A673 (cell line): ENCODE data around the gene LRRC4C. TPM values are rescaled to one million over a fixed set of nuclear protein-coding genes. Genes with fewer than 3 reads are reported as not detected.

Experiments used
- BruUV-seq: library from RNA; stranded (reverse); fragments of 400-500 nt; replicated peaks from 2 replicates; lab custom pipeline; 2021; lab: Mats Ljungman, UMichigan
- CTCF ChIA-PET: fragments of 300-600 bp; sonication (Branson Sonifier 250); formaldehyde crosslinking; loops from one replicate; lab custom pipeline; 2022; ENCODE audit warnings: antibody characterized with exemption; lab: Charles Lee
- POLR2A ChIA-PET: fragments of 300-600 bp; sonication (Branson Sonifier 250); formaldehyde crosslinking; loops from one replicate; lab custom pipeline; 2022; ENCODE audit warnings: antibody characterized with exemption; ENCODE audit not compliant: low non-redundant PET; lab: Charles Lee
- DNase-seq: peaks from one replicate; pipeline ENCODE4 v3.0.0-alpha.2; 2015; ENCODE audit warnings: low spot score
- H3K27ac ChIP-seq: fragments of 200-600 bp; sonication (generic); 2 replicates; pipeline ENCODE4 v1.5.1; 2016; ENCODE audit warnings: mixed run types, low read depth, mild to moderate bottlenecking, mixed read lengths, antibody characterized with exemption, low read length; ENCODE audit not compliant: poor library complexity, severe bottlenecking
- H3K27me3 ChIP-seq: fragments of 200-600 bp; sonication (generic); replicated peaks from 2 replicates; pipeline ENCODE4 v1.6.1; 2017; ENCODE audit warnings: mixed run types, low read depth, mild to moderate bottlenecking, mixed read lengths, antibody characterized with exemption, low read length; ENCODE audit not compliant: insufficient read depth, poor library complexity
- H3K36me3 ChIP-seq: fragments of 200-600 bp; sonication (generic); 2 replicates; pipeline ENCODE4 v1.6.1; 2016; ENCODE audit warnings: mixed run types, mild to moderate bottlenecking, mixed read lengths, antibody characterized with exemption, low read length; ENCODE audit not compliant: insufficient read depth, poor library complexity, severe bottlenecking
- H3K4me1 ChIP-seq: fragments of 200-600 bp; sonication (generic); 2 replicates; pipeline ENCODE4 v1.6.1; 2017; ENCODE audit warnings: mixed run types, mild to moderate bottlenecking, mixed read lengths, antibody characterized with exemption, low read length; ENCODE audit not compliant: insufficient read depth, poor library complexity, severe bottlenecking
- H3K4me3 ChIP-seq: fragments of 200-600 bp; sonication (generic); 2 replicates; pipeline ENCODE4 v1.5.1; 2016; ENCODE audit warnings: low read depth, mixed run types, mild to moderate bottlenecking, mixed read lengths, low read length; ENCODE audit not compliant: poor library complexity, severe bottlenecking
- H3K9me3 ChIP-seq: fragments of 200-600 bp; sonication (generic); 2 replicates; pipeline ENCODE4 v1.6.1; 2016; ENCODE audit warnings: mixed run types, low read depth, mild to moderate bottlenecking, mixed read lengths, antibody characterized with exemption, low read length; ENCODE audit not compliant: poor library complexity, severe bottlenecking
- CTCF ChIP-seq: fragments of 300-800, 200-600 bp; sonication (generic); conservative IDR thresholded peaks from 2 replicates; pipeline ENCODE4 v1.5.1; 2017; ENCODE audit warnings: low read depth, mild to moderate bottlenecking, antibody characterized with exemption, low read length, moderate library complexity, mixed read lengths
- EZH2 ChIP-seq: fragments of 200-600 bp; sonication (generic); IDR thresholded peaks from 2 replicates; pipeline ENCODE4 v1.6.1; 2017; ENCODE audit warnings: borderline replicate concordance, low read depth, mild to moderate bottlenecking, mixed read lengths, antibody characterized with exemption, low read length; ENCODE audit not compliant: poor library complexity, severe bottlenecking
- intact Hi-C: fragments of 100-400 bp; cut with micrococcal nuclease; formaldehyde crosslinking; loops from one replicate; pipeline ENCODE4 v1.10.0; 2022; ENCODE audit not compliant: unreplicated experiment
- total RNA-seq: library from RNA; stranded (reverse); gene quantifications from 2 replicates; pipeline ENCODE4 v1.2.3, GENCODE V29; 2021

LRRC4C gene
- total RNA-seq, 1 experiment from 2014 or later = 38.3 TPM

DNA sequence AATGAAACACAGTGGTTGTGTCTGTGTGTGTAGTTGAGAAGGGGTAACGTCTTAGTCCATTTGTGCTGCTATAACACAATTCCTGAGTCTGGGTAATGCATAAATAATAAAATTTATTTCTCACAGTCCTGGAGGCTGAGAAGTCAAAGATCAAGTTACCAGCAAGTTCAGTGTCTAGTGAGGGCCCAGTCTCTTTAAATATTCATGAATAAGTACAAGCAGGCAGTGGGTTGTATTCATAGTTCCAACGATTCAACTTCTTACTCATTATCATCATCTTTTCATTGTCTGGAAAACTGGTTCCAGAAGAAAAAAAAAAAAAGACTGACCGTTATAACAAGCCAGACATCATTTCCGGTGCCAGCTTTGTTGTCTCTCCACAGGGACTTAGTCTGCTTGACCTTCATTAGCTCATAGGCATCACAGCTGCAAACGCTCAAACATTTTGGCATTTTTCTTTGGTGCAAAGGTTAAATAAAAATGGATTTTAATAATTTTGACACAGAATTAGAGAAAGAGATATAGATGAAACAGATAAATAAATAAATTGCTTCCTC is 1297.5 kb downstream of the LRRC4C start:
- Histone ChIP-seq H3K36me3 (no peaks in the 10 kb centered on the region), H3K4me1 (peaks cover 32% of the 10 kb centered on the region), H3K4me3 (no peak overlapping the region), H3K27me3 (no peaks in the 10 kb centered on the region), H3K27ac (no peak overlapping the region), H3K9me3 (peaks cover 4% of the 10 kb centered on the region)
- DNase-seq = peak; percentile 49
- ChIA-PET CTCF (no interaction called here), POLR2A (no interaction called here)
- TF ChIP-seq EZH2 (no peak), CTCF (no peak)
- BruUV-seq = no TSS peak
- intact Hi-C loops = no loop called here

DNA sequence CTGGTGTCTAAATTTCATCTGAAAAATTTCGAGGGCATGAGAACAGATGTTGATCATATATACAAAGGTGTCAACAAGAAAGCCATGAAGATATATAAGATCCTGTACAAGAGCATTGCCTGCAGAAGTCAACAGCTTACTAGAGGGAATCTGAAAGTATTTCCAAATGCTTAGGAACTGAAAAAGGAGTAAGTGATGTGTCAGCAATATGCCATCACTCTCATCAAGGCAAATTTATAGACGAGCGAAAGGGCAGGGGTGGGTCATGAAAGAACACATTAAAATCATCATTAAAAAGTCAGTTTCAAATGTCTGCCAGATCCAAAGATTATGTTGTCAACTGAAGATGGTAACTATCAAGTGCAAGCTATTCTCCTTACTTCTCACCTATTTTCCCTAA is 1299.0 kb downstream of the LRRC4C start:
- POLR2A ChIA-PET = no interaction called here
- BruUV-seq = no TSS peak

DNA sequence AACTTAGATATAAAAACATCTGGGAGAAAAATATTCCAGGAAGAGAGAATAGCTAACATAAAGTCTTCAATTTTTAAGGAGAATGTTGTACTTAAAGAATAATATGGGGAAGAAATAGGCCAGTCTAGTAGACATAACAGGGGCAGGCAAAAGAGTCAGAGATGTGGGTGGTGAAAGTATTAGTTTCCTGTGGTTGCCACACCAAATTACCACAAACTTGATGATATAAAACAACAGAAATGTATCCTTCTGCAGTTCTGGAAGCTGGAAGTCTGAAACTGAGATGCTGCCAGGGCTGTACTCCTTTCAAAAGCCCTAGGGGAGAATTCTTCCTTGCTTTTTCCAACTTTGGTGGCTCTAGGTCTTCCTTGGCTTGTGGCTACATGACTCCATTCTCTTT is 1309.7 kb downstream of the LRRC4C start:
- no TSS peak for BruUV-seq
- H3K9me3 ChIP-seq = peaks cover 14% of the 10 kb centered on the region
- CTCF ChIA-PET = no interaction called here
- POLR2A ChIA-PET = no interaction called here
- no peaks in the 10 kb centered on the region for H3K36me3 ChIP-seq
- DNase-seq = no peak
- TF ChIP-seq CTCF (no peak), EZH2 (no peak)
- H3K4me3 ChIP-seq = no peak overlapping the region
- H3K4me1 ChIP-seq = no peaks in the 10 kb centered on the region
- intact Hi-C loops = loop anchor here (5.0 kb wide), 1 partner anchor 1048 kb away; no protein-coding TSS in a partner anchor
- H3K27me3 ChIP-seq = no peaks in the 10 kb centered on the region
- no peak overlapping the region for H3K27ac ChIP-seq

More for the DNA sequence above, 1299.0 kb downstream of the LRRC4C start:
- Histone ChIP-seq H3K36me3 (no peaks in the 10 kb centered on the region), H3K4me3 (no peak overlapping the region), H3K27ac (no peak overlapping the region), H3K9me3 (peaks cover 17% of the 10 kb centered on the region), H3K27me3 (no peaks in the 10 kb centered on the region), H3K4me1 (peaks cover 32% of the 10 kb centered on the region)
- DNase-seq = no peak
- CTCF ChIA-PET = no interaction called here
- TF ChIP-seq CTCF (no peak), EZH2 (no peak)
- intact Hi-C loops = no loop called here
